HepG2 (cell line): ENCODE measurements around the gene ELP1. TPM values are rescaled to one million over a fixed set of nuclear protein-coding genes. Genes with fewer than 3 reads are reported as not detected.

Source experiments
- CC2D1A ChIP-seq: sonication (generic); formaldehyde crosslinking; IDR thresholded peaks from 2 replicates; pipeline ENCODE4 v1.8.1; 2023; ENCODE audit warnings: mild to moderate bottlenecking, missing genetic modification reagents
- DNMT1 ChIP-seq: sonication (generic); formaldehyde crosslinking; IDR thresholded peaks from 2 replicates; pipeline ENCODE4 v1.5.1; 2020; ENCODE audit warnings: mild to moderate bottlenecking, missing genetic modification reagents
- E2F5 ChIP-seq: sonication (generic); formaldehyde crosslinking; conservative IDR thresholded peaks from 2 replicates; pipeline ENCODE4 v1.4.0; 2020; ENCODE audit warnings: missing genetic modification reagents
- HNRNPL ChIP-seq: fragments of 200-400 bp; formaldehyde crosslinking; IDR thresholded peaks from 2 replicates; pipeline ENCODE4 v1.6.1; 2017; ENCODE audit warnings: mild to moderate bottlenecking, low read depth, low read length
- IKZF1 ChIP-seq: fragments of 450-650 bp; IDR thresholded peaks from 2 replicates; pipeline ENCODE4 v1.7.1; 2016
- KDM1A ChIP-seq: IDR thresholded peaks from 2 replicates; pipeline ENCODE4 v1.6.1; 2016; ENCODE audit warnings: missing compliant biosample characterization
- MYNN ChIP-seq: sonication (generic); formaldehyde crosslinking; IDR thresholded peaks from 2 replicates; pipeline ENCODE4 v1.4.0; 2020; ENCODE audit warnings: mild to moderate bottlenecking, low read depth, missing genetic modification reagents
- NBN ChIP-seq: fragments of 450-650 bp; conservative IDR thresholded peaks from 2 replicates; pipeline ENCODE4 v1.6.1; 2017
- PCBP1 ChIP-seq: fragments of 200-400 bp; formaldehyde crosslinking; IDR thresholded peaks from 2 replicates; pipeline ENCODE4 v1.6.1; 2017; ENCODE audit warnings: mild to moderate bottlenecking, low read depth, low read length, borderline replicate concordance
- RERE ChIP-seq: IDR thresholded peaks from 2 replicates; pipeline ENCODE4 v1.6.1; 2016; ENCODE audit warnings: low read depth, missing genetic modification reagents, missing compliant biosample characterization
- RXRA ChIP-seq: sonication (generic); formaldehyde crosslinking; IDR thresholded peaks from 2 replicates; pipeline ENCODE4 v1.5.1; 2020; ENCODE audit warnings: missing genetic modification reagents
- SIX1 ChIP-seq: sonication (generic); formaldehyde crosslinking; IDR thresholded peaks from 2 replicates; pipeline ENCODE4 v1.4.0; 2020; ENCODE audit warnings: missing genetic modification reagents, borderline replicate concordance
- SMARCE1 ChIP-seq: fragments of 450-650 bp; IDR thresholded peaks from 2 replicates; pipeline ENCODE4 v1.6.1; 2017; ENCODE audit warnings: borderline replicate concordance
- SP4 ChIP-seq: sonication (generic); formaldehyde crosslinking; IDR thresholded peaks from 2 replicates; pipeline ENCODE4 v1.8.1; 2023; ENCODE audit warnings: mild to moderate bottlenecking, missing genetic modification reagents
- SRF ChIP-seq: IDR thresholded peaks from 2 replicates; pipeline ENCODE4 v1.6.1; 2011; ENCODE audit warnings: mild to moderate bottlenecking, low read depth, low read length, moderate library complexity
- ZC3H4 ChIP-seq: sonication (generic); formaldehyde crosslinking; IDR thresholded peaks from 2 replicates; pipeline ENCODE4 v1.4.0; 2020; ENCODE audit warnings: missing genetic modification reagents, borderline replicate concordance
- ZMYM3 ChIP-seq: sonication (generic); formaldehyde crosslinking; IDR thresholded peaks from 2 replicates; pipeline ENCODE4 v1.5.1; 2020; ENCODE audit warnings: mild to moderate bottlenecking, missing genetic modification reagents
- ZNF589 ChIP-seq: sonication (generic); formaldehyde crosslinking; conservative IDR thresholded peaks from 2 replicates; pipeline ENCODE4 v1.8.0; 2022; ENCODE audit warnings: mild to moderate bottlenecking, moderate library complexity, missing genetic modification reagents
- ZSCAN5A ChIP-seq: sonication (generic); formaldehyde crosslinking; IDR thresholded peaks from 2 replicates; pipeline ENCODE4 v1.8.0; 2022; ENCODE audit warnings: mild to moderate bottlenecking, missing genetic modification reagents, borderline replicate concordance
- polyA plus RNA-seq, 8 experiments: library from polyadenylated mRNA; depleted of rRNA in 3 of 8; stranded (reverse) in 7 of 8; unstranded in 1 of 8; fragments of >200 nt; fragmentation: Illumina TruSeq in 4 of 8; extraction: Trizol in 4 of 8; gene quantifications; 2 replicates each; pipeline versions ENCODE4 v1.2.1 to v1.2.3, GENCODE V29; 2011 to 2016; ENCODE audit warnings: low read depth in 4 of 8, missing spikeins in 1 of 8, mixed read lengths in 1 of 8; ENCODE audit not compliant: insufficient read depth in 1 of 8
- total RNA-seq, 5 experiments: library from RNA; depleted of rRNA; stranded (reverse); fragments of >200 nt; fragmentation: Illumina TruSeq; extraction: Trizol; gene quantifications; 2 replicates each; pipeline ENCODE4 v1.2.3, GENCODE V29; 2016; ENCODE audit warnings: low read depth in 1 of 5
- TF ChIP-seq, protein P1 (sequence below): sonication (generic); formaldehyde crosslinking; IDR thresholded peaks from 2 replicates; pipeline ENCODE4 v1.8.1; 2023; ENCODE audit warnings: mild to moderate bottlenecking, inconsistent platforms, moderate library complexity, missing genetic modification reagents, borderline replicate concordance
- TF ChIP-seq, protein P2 (sequence below): sonication (generic); formaldehyde crosslinking; IDR thresholded peaks from 2 replicates; pipeline ENCODE4 v1.4.0; 2020; ENCODE audit warnings: low read depth, mild to moderate bottlenecking, missing genetic modification reagents

Gene ELP1
- total and polyA plus RNA-seq, 2 of the 13 experiments (the other 11 are each of a cell fraction or from before 2014, with no cell fraction given) = 157 to 275 TPM

- TF ChIP-seq DNMT1 (CRISPR knock-in tag) (no peak), ZSCAN5A (CRISPR knock-in tag) (no peak), E2F5 (CRISPR knock-in tag) (0 out of 2 replicates have a peak, but pooled peaks have one; percentile 52), KDM1A (CRISPR knock-in tag) (0 out of 2 replicates have a peak, but pooled peaks have one; percentile 45), RERE (CRISPR knock-in tag) (peak; percentile 53; the same call in 1 of the 2 replicates), ZNF589 (0 out of 2 replicates have a peak, but pooled peaks have one; percentile 41), PCBP1 (no peak), SIX1 (CRISPR knock-in tag) (0 out of 2 replicates have a peak, but pooled peaks have one; percentile 21), SP4 (0 out of 2 replicates have a peak, but pooled peaks have one; percentile 4), CC2D1A (no peak), ZC3H4 (CRISPR knock-in tag) (0 out of 2 replicates have a peak, but pooled peaks have one; percentile 74), HNRNPL (0 out of 2 replicates have a peak, but pooled peaks have one; percentile 40), NBN (no peak), MYNN (no peak), RXRA (CRISPR knock-in tag) (peak; percentile 43; the same call in 1 of the 2 replicates), ZMYM3 (CRISPR knock-in tag) (no peak), SRF (no peak), SMARCE1 (no peak), IKZF1 (no peak)
- TF ChIP-seq, protein P1, sequence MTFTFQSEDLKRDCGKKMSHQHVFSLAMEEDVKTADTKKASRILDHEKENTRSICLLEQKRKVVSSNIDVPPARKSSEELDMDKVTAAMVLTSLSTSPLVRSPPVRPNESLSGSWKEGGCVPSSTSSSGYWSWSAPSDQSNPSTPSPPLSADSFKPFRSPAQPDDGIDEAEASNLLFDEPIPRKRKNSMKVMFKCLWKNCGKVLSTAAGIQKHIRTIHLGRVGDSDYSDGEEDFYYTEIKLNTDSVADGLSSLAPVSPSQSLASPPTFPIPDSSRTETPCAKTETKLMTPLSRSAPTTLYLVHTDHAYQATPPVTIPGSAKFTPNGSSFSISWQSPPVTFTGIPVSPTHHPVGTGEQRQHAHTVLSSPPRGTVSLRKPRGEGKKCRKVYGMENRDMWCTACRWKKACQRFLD (CRISPR knock-in tag) = no peak
- TF ChIP-seq, protein P2, sequence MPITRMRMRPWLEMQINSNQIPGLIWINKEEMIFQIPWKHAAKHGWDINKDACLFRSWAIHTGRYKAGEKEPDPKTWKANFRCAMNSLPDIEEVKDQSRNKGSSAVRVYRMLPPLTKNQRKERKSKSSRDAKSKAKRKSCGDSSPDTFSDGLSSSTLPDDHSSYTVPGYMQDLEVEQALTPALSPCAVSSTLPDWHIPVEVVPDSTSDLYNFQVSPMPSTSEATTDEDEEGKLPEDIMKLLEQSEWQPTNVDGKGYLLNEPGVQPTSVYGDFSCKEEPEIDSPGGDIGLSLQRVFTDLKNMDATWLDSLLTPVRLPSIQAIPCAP (CRISPR knock-in tag) = no peak
Observed at GRCh38 chr9:108933718-108934322, at the start of gene ELP1 (continued).
